Astrocyte (in vitro differentiated cells and primary cell): ENCODE results near the gene PHKA2. TPM values are rescaled to one million over a fixed set of nuclear protein-coding genes. Genes with fewer than 3 reads are reported as not detected.
A peak's percentile ranks its signal among the peaks of the same experiment; 100 is the strongest.

Experiments used
- DNase-seq: peaks from one replicate; pipeline ENCODE4 v3.0.0-alpha.2; 2010; ENCODE audit warnings: low read depth
- FAIRE-seq: peaks from 2 replicates; lab custom pipeline; 2011; peaks lifted over from hg19 to GRCh38; lab: Jason Lieb, UNC
- H2AFZ ChIP-seq: 2 replicates; pipeline ENCODE4 v1.6.0; 2012; ENCODE audit warnings: low read depth, low read length, inconsistent platforms
- H3K27ac ChIP-seq: 2 replicates; pipeline ENCODE4 v1.5.1; 2011; ENCODE audit warnings: low read depth, low read length, inconsistent platforms
- H3K27me3 ChIP-seq: 2 replicates; pipeline ENCODE4 v1.6.0; 2011; ENCODE audit warnings: low read length, inconsistent platforms; ENCODE audit not compliant: insufficient read depth
- H3K36me3 ChIP-seq: 2 replicates; pipeline ENCODE4 v1.5.1; 2011; ENCODE audit warnings: low read length, inconsistent platforms; ENCODE audit not compliant: insufficient read depth
- H3K4me1 ChIP-seq: 2 replicates; pipeline ENCODE4 v1.5.1; 2011; ENCODE audit warnings: low read length, inconsistent platforms; ENCODE audit not compliant: insufficient read depth
- H3K4me2 ChIP-seq: 2 replicates; pipeline ENCODE4 v1.6.0; 2012; ENCODE audit warnings: low read length, inconsistent platforms
- H3K4me3 ChIP-seq: 2 replicates; pipeline ENCODE4 v1.5.1; 2011; ENCODE audit warnings: low read depth, mild to moderate bottlenecking, low read length, inconsistent platforms; ENCODE audit not compliant: insufficient read depth
- H3K79me2 ChIP-seq: 2 replicates; pipeline ENCODE4 v1.6.0; 2012; ENCODE audit warnings: mild to moderate bottlenecking, low read length, inconsistent platforms; ENCODE audit not compliant: insufficient read depth
- H3K9ac ChIP-seq: 2 replicates; pipeline ENCODE4 v1.6.0; 2012; ENCODE audit warnings: mild to moderate bottlenecking, low read length, inconsistent platforms
- H3K9me3 ChIP-seq: 2 replicates; pipeline ENCODE4 v1.5.1; 2012; ENCODE audit warnings: low read depth, mild to moderate bottlenecking, low read length, inconsistent platforms; ENCODE audit not compliant: insufficient read depth
- H4K20me1 ChIP-seq: 2 replicates; pipeline ENCODE4 v1.6.0; 2012; ENCODE audit warnings: low read length, inconsistent platforms; ENCODE audit not compliant: insufficient read depth
- H3K27ac Mint-ChIP-seq: one replicate; pipeline ENCODE4 v1.8.0; 2021; ENCODE audit warnings: mild to moderate bottlenecking, mixed read lengths; ENCODE audit not compliant: unreplicated experiment
- H3K27me3 Mint-ChIP-seq: one replicate; pipeline ENCODE4 v1.8.0; 2021; ENCODE audit warnings: low read depth, mixed read lengths; ENCODE audit not compliant: unreplicated experiment
- H3K36me3 Mint-ChIP-seq: one replicate; pipeline ENCODE4 v1.8.0; 2021; ENCODE audit warnings: low read depth, mixed read lengths; ENCODE audit not compliant: unreplicated experiment
- H3K4me1 Mint-ChIP-seq: one replicate; pipeline ENCODE4 v1.8.0; 2021; ENCODE audit warnings: low read depth, mixed read lengths; ENCODE audit not compliant: unreplicated experiment
- H3K4me3 Mint-ChIP-seq: one replicate; pipeline ENCODE4 v1.8.0; 2021; ENCODE audit warnings: mild to moderate bottlenecking, moderate library complexity, mixed read lengths; ENCODE audit not compliant: unreplicated experiment
- H3K9me3 Mint-ChIP-seq: one replicate; pipeline ENCODE4 v1.8.0; 2021; ENCODE audit warnings: mild to moderate bottlenecking, mixed read lengths; ENCODE audit not compliant: unreplicated experiment
- CTCF ChIP-seq: IDR thresholded peaks from 2 replicates; pipeline ENCODE4 v1.5.1; 2011; ENCODE audit warnings: low read depth, mild to moderate bottlenecking, inconsistent platforms, low read length, moderate library complexity; ENCODE audit not compliant: insufficient read depth
- EZH2 ChIP-seq: IDR thresholded peaks from 2 replicates; pipeline ENCODE4 v1.6.1; 2012; ENCODE audit warnings: mild to moderate bottlenecking, low read length, inconsistent platforms; ENCODE audit not compliant: insufficient read depth
- total RNA-seq: library from RNA; stranded (reverse); gene quantifications from 2 replicates; pipeline ENCODE4 v1.2.1, GENCODE V29; 2021

Gene PHKA2
- total RNA-seq, 1 donor from 2014 or later: 12.4 TPM

- no peak overlapping the region for H3K4me2 ChIP-seq
- Mint-ChIP-seq H3K4me3 (no peak overlapping the region), H3K9me3 (no peaks in the 10 kb centered on the region), H3K36me3 (no peaks in the 10 kb centered on the region), H3K27ac (no peak overlapping the region), H3K27me3 (no peaks in the 10 kb centered on the region), H3K4me1 (no peaks in the 10 kb centered on the region)
- no peaks in the 10 kb centered on the region for H3K9me3 ChIP-seq
- no peak overlapping the region for H3K27ac ChIP-seq
- FAIRE-seq: no peak
- TF ChIP-seq EZH2 (no peak), CTCF (no peak)
- H3K4me3 ChIP-seq: no peak overlapping the region
- no peaks in the 10 kb centered on the region for H3K27me3 ChIP-seq
- no peak overlapping the region for H3K9ac ChIP-seq
- H3K4me1 ChIP-seq: no peaks in the 10 kb centered on the region
- no peak overlapping the region for H2AFZ ChIP-seq
- no peaks in the 10 kb centered on the region for H3K36me3 ChIP-seq
- no peaks in the 10 kb centered on the region for H3K79me2 ChIP-seq
- no peak for DNase-seq
- H4K20me1 ChIP-seq: no peaks in the 10 kb centered on the region
Observed at GRCh38 chrX:18964026-18964425, 19.9 kb downstream of the PHKA2 start.

- Histone ChIP-seq H3K4me3 (no peak overlapping the region), H3K36me3 (no peaks in the 10 kb centered on the region), H3K4me1 (no peaks in the 10 kb centered on the region), H3K79me2 (no peaks in the 10 kb centered on the region), H3K27me3 (no peaks in the 10 kb centered on the region), H3K27ac (no peak overlapping the region), H4K20me1 (no peaks in the 10 kb centered on the region), H3K4me2 (no peak overlapping the region), H2AFZ (no peak overlapping the region), H3K9me3 (no peaks in the 10 kb centered on the region), H3K9ac (no peak overlapping the region)
- no peak for DNase-seq
- H3K4me3 Mint-ChIP-seq: no peak overlapping the region
- H3K4me1 Mint-ChIP-seq: no peaks in the 10 kb centered on the region
- FAIRE-seq: no peak
- H3K27me3 Mint-ChIP-seq: no peaks in the 10 kb centered on the region
- TF ChIP-seq EZH2: no peak
- H3K36me3 Mint-ChIP-seq: no peaks in the 10 kb centered on the region
- no peaks in the 10 kb centered on the region for H3K9me3 Mint-ChIP-seq
- no peak overlapping the region for H3K27ac Mint-ChIP-seq
Observed at GRCh38 chrX:18962329-18962728, 21.6 kb downstream of the PHKA2 start.

GRCh38 chrX:18961686-18962085, 22.2 kb downstream of the PHKA2 start:
- no peak overlapping the region for H3K4me3 Mint-ChIP-seq

More at GRCh38 chrX:18961686-18962085, 22.2 kb downstream of the PHKA2 start:
- Histone ChIP-seq H3K27me3 (no peaks in the 10 kb centered on the region), H3K9me3 (no peaks in the 10 kb centered on the region), H4K20me1 (no peaks in the 10 kb centered on the region), H3K79me2 (no peaks in the 10 kb centered on the region), H3K36me3 (no peaks in the 10 kb centered on the region), H2AFZ (no peak overlapping the region), H3K4me2 (peak overlapping the region; percentile 12), H3K9ac (no peak overlapping the region), H3K27ac (no peak overlapping the region), H3K4me3 (no peak overlapping the region), H3K4me1 (no peaks in the 10 kb centered on the region)
- DNase-seq (no peak), FAIRE-seq (no peak)
- Mint-ChIP-seq H3K9me3 (no peaks in the 10 kb centered on the region), H3K27me3 (no peaks in the 10 kb centered on the region), H3K36me3 (no peaks in the 10 kb centered on the region), H3K27ac (no peak overlapping the region), H3K4me1 (no peaks in the 10 kb centered on the region)
- no peak for TF ChIP-seq EZH2
- TF ChIP-seq CTCF: no peak
